ENCODE measurements around the gene RABL6.
"Not testable (repeated sequence)": the region's sequence is repeated elsewhere in the genome, so short reads cannot be mapped to it uniquely, and the experiment has no call there.

Gene RABL6

GRCh38 chr9:136868644-136869043 lies 60.9 kb downstream of the RABL6 start:
- CTCF ChIA-PET, result no interaction called here
- H3K27ac ChIP-seq, result peak overlapping the region; percentile 36
- TF ChIP-seq CTCF (conservative IDR thresholded peaks at IDR 0.05; ENCODE audit: low read depth), result no peak
- DNase-seq (ENCODE audit: low spot score), result no peak
- POLR2A ChIA-PET (ENCODE audit: low non-redundant PET), result no interaction called here

GRCh38 chr9:136869611-136870010 lies 61.9 kb downstream of the RABL6 start:
- ChIA-PET CTCF (interaction anchor here (0.6 to 0.7 kb wide), 3 partner anchors 10 to 513 kb away, joined by 3 read pairs; no protein-coding TSS in a partner anchor), POLR2A (ENCODE audit: low non-redundant PET) (interaction anchor here (0.8 kb wide), 1 partner anchor 9 kb away, joined by 3 read pairs; no protein-coding TSS in a partner anchor)
- DNase-seq (ENCODE audit: low spot score), result not testable (repeated sequence)
- H3K27ac ChIP-seq, result 0 out of 2 replicates have a peak overlapping the region, but pooled peaks have one; percentile 1

GRCh38 chr9:136875155-136875554 lies 67.4 kb downstream of the RABL6 start:
- DNase-seq (ENCODE audit: low spot score), result no peak
- no peak overlapping the region for H3K27ac ChIP-seq
- CTCF ChIA-PET, result no interaction called here
- POLR2A ChIA-PET (ENCODE audit: low non-redundant PET), result no interaction called here
- no peak for TF ChIP-seq CTCF (conservative IDR thresholded peaks at IDR 0.05; ENCODE audit: low read depth)

GRCh38 chr9:136876476-136876875 lies 68.7 kb downstream of the RABL6 start:
- no peak for TF ChIP-seq CTCF (conservative IDR thresholded peaks at IDR 0.05; ENCODE audit: low read depth)
- DNase-seq (ENCODE audit: low spot score), result no peak
- no peak overlapping the region for H3K27ac ChIP-seq
- ChIA-PET POLR2A (ENCODE audit: low non-redundant PET) (no interaction called here), CTCF (interaction anchor here (0.6 to 1.5 kb wide), 2 partner anchors 17 to 34 kb away, joined by 3 read pairs; partner anchors contain the start of gene AJM1)

- CTCF ChIA-PET, result no interaction called here
- DNase-seq (ENCODE audit: low spot score), result no peak
- no peak for TF ChIP-seq CTCF (conservative IDR thresholded peaks at IDR 0.05; ENCODE audit: low read depth)
- peak overlapping the region; percentile 85; the same call in 1 of the 2 replicates for H3K27ac ChIP-seq
- POLR2A ChIA-PET (ENCODE audit: low non-redundant PET), result no interaction called here
Measured at GRCh38 chr9:136880651-136881050, 72.9 kb downstream of the RABL6 start.

- no peak for DNase-seq (ENCODE audit: low spot score)
- ChIA-PET POLR2A (ENCODE audit: low non-redundant PET) (interaction anchor here (0.6 to 1.4 kb wide), 2 partner anchors 16 to 37 kb away, joined by 4 to 7 read pairs; partner anchors contain the start of gene EDF1), CTCF (interaction anchor here (0.6 to 1.7 kb wide), 7 partner anchors 20 to 628 kb away, joined by 3 to 7 read pairs (median 3); partner anchors contain the start of genes AJM1 and FBXW5)
- H3K27ac ChIP-seq, result peak overlapping the region; percentile 85
- no peak for TF ChIP-seq CTCF (conservative IDR thresholded peaks at IDR 0.05; ENCODE audit: low read depth)
Measured at GRCh38 chr9:136881691-136882108, 74.0 kb downstream of the RABL6 start.

Data from RWPE1 (cell line).